Measurements from ENCODE around the gene MRPL52.
A peak's percentile ranks its signal among the peaks of the same experiment; 100 is the strongest.

The MRPL52 gene

DNA sequence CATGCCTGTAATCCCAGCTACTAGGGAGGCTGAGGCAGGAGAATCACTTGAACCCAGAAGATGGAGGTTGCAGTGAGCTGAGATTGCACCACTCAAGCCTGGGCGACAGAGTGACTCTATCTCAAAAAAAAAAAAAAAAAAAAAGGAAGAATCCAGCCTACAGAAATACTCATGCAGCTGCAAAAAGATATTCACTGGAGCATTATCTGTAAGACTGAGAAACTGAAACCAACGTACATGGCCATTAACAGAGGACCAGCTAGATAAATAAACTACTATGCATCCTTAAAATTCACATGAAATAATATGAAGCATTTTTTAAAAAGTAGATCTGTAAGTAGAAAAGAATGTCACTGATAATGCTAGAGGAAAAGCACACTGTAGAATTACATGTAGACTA lies 18.0 kb upstream of the MRPL52 start:
- no peak overlapping the region for H3K9ac ChIP-seq (ENCODE audit: low read depth, low read length)
- no peak overlapping the region for H2AFZ ChIP-seq (ENCODE audit: low read depth, low read length)
- no peaks in the 10 kb centered on the region for H3K9me3 ChIP-seq (ENCODE audit: insufficient read depth, low read length, severe bottlenecking)
- no peak overlapping the region for H3K4me2 ChIP-seq (ENCODE audit: insufficient read depth, low read length)
- DNase-seq (no peak), ATAC-seq (ENCODE audit: insufficient read depth, low read depth) (no peak)
- no peaks in the 10 kb centered on the region for H3K36me3 ChIP-seq (ENCODE audit: insufficient read depth, low read length)
- H3K79me2 ChIP-seq (ENCODE audit: insufficient read depth, low read length): no peaks in the 10 kb centered on the region
- peaks cover 5% of the 10 kb centered on the region; the same call in 1 of the 2 replicates for H3K4me1 ChIP-seq (ENCODE audit: insufficient read depth, low read length)
- no peak for TF ChIP-seq EZH2 (IDR thresholded peaks at IDR 0.05; ENCODE audit: borderline replicate concordance, low read depth, low read length, severe bottlenecking)
- TF ChIP-seq, protein P1, sequence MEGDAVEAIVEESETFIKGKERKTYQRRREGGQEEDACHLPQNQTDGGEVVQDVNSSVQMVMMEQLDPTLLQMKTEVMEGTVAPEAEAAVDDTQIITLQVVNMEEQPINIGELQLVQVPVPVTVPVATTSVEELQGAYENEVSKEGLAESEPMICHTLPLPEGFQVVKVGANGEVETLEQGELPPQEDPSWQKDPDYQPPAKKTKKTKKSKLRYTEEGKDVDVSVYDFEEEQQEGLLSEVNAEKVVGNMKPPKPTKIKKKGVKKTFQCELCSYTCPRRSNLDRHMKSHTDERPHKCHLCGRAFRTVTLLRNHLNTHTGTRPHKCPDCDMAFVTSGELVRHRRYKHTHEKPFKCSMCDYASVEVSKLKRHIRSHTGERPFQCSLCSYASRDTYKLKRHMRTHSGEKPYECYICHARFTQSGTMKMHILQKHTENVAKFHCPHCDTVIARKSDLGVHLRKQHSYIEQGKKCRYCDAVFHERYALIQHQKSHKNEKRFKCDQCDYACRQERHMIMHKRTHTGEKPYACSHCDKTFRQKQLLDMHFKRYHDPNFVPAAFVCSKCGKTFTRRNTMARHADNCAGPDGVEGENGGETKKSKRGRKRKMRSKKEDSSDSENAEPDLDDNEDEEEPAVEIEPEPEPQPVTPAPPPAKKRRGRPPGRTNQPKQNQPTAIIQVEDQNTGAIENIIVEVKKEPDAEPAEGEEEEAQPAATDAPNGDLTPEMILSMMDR (IDR thresholded peaks at IDR 0.05; ENCODE audit: borderline replicate concordance, extremely low read depth, low read length, poor library complexity, severe bottlenecking): no peak
- peaks cover 3% of the 10 kb centered on the region for H3K27me3 ChIP-seq (ENCODE audit: insufficient read depth, low read length, poor library complexity)
- H3K27ac ChIP-seq (ENCODE audit: low read length): no peak overlapping the region
- H4K20me1 ChIP-seq (ENCODE audit: insufficient read depth, low read length): no peaks in the 10 kb centered on the region
- H3K4me3 ChIP-seq (ENCODE audit: low read depth in 1 of 2, low read length in 2 of 2): no peak overlapping the region

DNA sequence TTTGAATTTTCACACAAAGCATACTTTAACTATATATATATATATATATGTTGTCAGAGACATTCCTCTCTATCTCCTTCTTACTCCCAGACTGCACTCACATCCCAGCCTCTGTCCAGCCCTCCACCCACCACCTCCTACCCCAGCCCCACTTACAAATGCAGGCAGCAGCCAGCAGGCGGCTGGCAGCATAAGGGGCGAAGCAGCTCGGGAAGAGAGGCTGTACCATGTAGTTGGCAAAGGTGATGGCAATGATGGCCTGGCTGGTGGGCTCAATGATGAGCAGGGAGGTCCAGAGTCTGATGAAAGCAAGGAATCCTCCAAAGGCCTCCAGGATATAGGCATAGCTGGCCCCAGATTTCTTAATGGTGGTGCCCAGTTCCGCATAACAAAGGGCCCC lies 16.9 kb upstream of the MRPL52 start:
- Histone ChIP-seq H3K4me2 (ENCODE audit: insufficient read depth, low read length) (no peak overlapping the region), H3K9me3 (ENCODE audit: insufficient read depth, low read length, severe bottlenecking) (no peaks in the 10 kb centered on the region), H3K36me3 (ENCODE audit: insufficient read depth, low read length) (no peaks in the 10 kb centered on the region), H2AFZ (ENCODE audit: low read depth, low read length) (no peak overlapping the region), H3K27ac (ENCODE audit: low read length) (no peak overlapping the region), H3K4me3 (ENCODE audit: low read depth in 1 of 2, low read length in 2 of 2) (no peak overlapping the region), H3K79me2 (ENCODE audit: insufficient read depth, low read length) (no peaks in the 10 kb centered on the region), H3K4me1 (ENCODE audit: insufficient read depth, low read length) (peaks cover 5% of the 10 kb centered on the region; the same call in 1 of the 2 replicates), H3K27me3 (ENCODE audit: insufficient read depth, low read length, poor library complexity) (peaks cover 3% of the 10 kb centered on the region), H4K20me1 (ENCODE audit: insufficient read depth, low read length) (no peaks in the 10 kb centered on the region), H3K9ac (ENCODE audit: low read depth, low read length) (no peak overlapping the region)
- ATAC-seq (ENCODE audit: insufficient read depth, low read depth): 0 out of 3 replicates have a peak, but pooled peaks have one; percentile 33
- DNase-seq: no peak
- TF ChIP-seq, protein P1 (IDR thresholded peaks at IDR 0.05; ENCODE audit: borderline replicate concordance, extremely low read depth, low read length, poor library complexity, severe bottlenecking): no peak
- no peak for TF ChIP-seq EZH2 (IDR thresholded peaks at IDR 0.05; ENCODE audit: borderline replicate concordance, low read depth, low read length, severe bottlenecking)

- no peaks in the 10 kb centered on the region for H4K20me1 ChIP-seq (ENCODE audit: insufficient read depth, low read length)
- H3K27ac ChIP-seq (ENCODE audit: low read length): no peak overlapping the region
- TF ChIP-seq EZH2 (IDR thresholded peaks at IDR 0.05; ENCODE audit: borderline replicate concordance, low read depth, low read length, severe bottlenecking): no peak
- TF ChIP-seq, protein P1 (IDR thresholded peaks at IDR 0.05; ENCODE audit: borderline replicate concordance, extremely low read depth, low read length, poor library complexity, severe bottlenecking): no peak
- no peak overlapping the region for H3K9ac ChIP-seq (ENCODE audit: low read depth, low read length)
- H3K4me2 ChIP-seq (ENCODE audit: insufficient read depth, low read length): no peak overlapping the region
- H3K79me2 ChIP-seq (ENCODE audit: insufficient read depth, low read length): no peaks in the 10 kb centered on the region
- ATAC-seq (ENCODE audit: insufficient read depth, low read depth) (no peak), DNase-seq (no peak)
- H3K36me3 ChIP-seq (ENCODE audit: insufficient read depth, low read length): no peaks in the 10 kb centered on the region
- H3K27me3 ChIP-seq (ENCODE audit: insufficient read depth, low read length, poor library complexity): peaks cover 3% of the 10 kb centered on the region
- H3K4me1 ChIP-seq (ENCODE audit: insufficient read depth, low read length): peaks cover 5% of the 10 kb centered on the region; the same call in 1 of the 2 replicates
- H2AFZ ChIP-seq (ENCODE audit: low read depth, low read length): no peak overlapping the region
- H3K4me3 ChIP-seq (ENCODE audit: low read depth in 1 of 2, low read length in 2 of 2): no peak overlapping the region
- no peaks in the 10 kb centered on the region for H3K9me3 ChIP-seq (ENCODE audit: insufficient read depth, low read length, severe bottlenecking)
Measured at GRCh38 chr14:22813145-22813544, 16.5 kb upstream of the MRPL52 start.

- Histone ChIP-seq H3K4me2 (ENCODE audit: insufficient read depth, low read length) (no peak overlapping the region), H3K4me1 (ENCODE audit: insufficient read depth, low read length) (peaks cover 5% of the 10 kb centered on the region; the same call in 1 of the 2 replicates), H2AFZ (ENCODE audit: low read depth, low read length) (no peak overlapping the region), H3K9ac (ENCODE audit: low read depth, low read length) (no peak overlapping the region), H3K9me3 (ENCODE audit: insufficient read depth, low read length, severe bottlenecking) (no peaks in the 10 kb centered on the region), H3K4me3 (ENCODE audit: low read depth in 1 of 2, low read length in 2 of 2) (no peak overlapping the region), H3K79me2 (ENCODE audit: insufficient read depth, low read length) (no peaks in the 10 kb centered on the region), H4K20me1 (ENCODE audit: insufficient read depth, low read length) (no peaks in the 10 kb centered on the region), H3K27me3 (ENCODE audit: insufficient read depth, low read length, poor library complexity) (peaks cover 5% of the 10 kb centered on the region), H3K27ac (ENCODE audit: low read length) (no peak overlapping the region), H3K36me3 (ENCODE audit: insufficient read depth, low read length) (no peaks in the 10 kb centered on the region)
- TF ChIP-seq, protein P1 (IDR thresholded peaks at IDR 0.05; ENCODE audit: borderline replicate concordance, extremely low read depth, low read length, poor library complexity, severe bottlenecking): no peak
- no peak for TF ChIP-seq EZH2 (IDR thresholded peaks at IDR 0.05; ENCODE audit: borderline replicate concordance, low read depth, low read length, severe bottlenecking)
- ATAC-seq (ENCODE audit: insufficient read depth, low read depth): no peak
- no peak for DNase-seq
Measured at GRCh38 chr14:22814373-22814772, 15.3 kb upstream of the MRPL52 start.
